GM19239 (cell line): ENCODE results near the gene BOK.
"Not testable (repeated sequence)": the region's sequence is repeated elsewhere in the genome, so short reads cannot be mapped to it uniquely, and the experiment has no call there.

Source experiments
- DNase-seq: peaks from one replicate; pipeline ENCODE4 v3.0.0; 2011; ENCODE audit warnings: low spot score; ENCODE audit not compliant: insufficient read length
- FAIRE-seq: peaks from 2 replicates; lab custom pipeline; 2011; peaks lifted over from hg19 to GRCh38; lab: Jason Lieb, UNC

The BOK gene

DNA sequence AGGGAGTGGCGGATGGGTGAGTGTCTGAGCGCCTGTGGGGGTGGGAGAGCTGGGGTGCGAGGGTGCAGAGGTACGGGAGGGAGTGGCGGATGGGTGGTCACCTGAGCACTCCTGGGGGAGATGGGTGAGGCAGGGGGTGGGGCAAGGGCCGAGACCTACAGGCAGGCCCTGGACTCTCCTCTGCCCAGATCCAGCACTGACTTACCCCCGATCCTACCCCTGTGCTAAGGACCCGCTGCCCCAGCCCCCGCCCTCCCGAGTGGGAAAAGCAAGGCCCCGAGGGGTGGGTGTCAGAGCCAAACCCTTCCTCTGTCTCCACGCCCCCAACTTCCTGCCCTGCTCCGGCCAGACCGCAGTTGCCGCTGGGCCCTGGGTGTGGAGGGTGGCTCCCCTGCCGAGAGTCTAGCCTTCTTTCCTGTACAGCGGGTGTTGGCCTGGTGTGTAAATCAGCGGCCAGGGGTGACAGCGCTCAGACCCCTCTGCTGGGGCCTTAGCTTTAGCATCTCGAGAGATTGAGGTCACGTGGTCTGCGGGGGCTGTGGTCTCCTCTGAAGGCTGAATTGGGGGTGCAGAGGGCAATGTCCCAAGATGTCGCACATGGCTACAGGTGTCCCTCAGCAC, 12.5 kb downstream of the BOK start:
- FAIRE-seq (no peak), DNase-seq (no peak)

DNA sequence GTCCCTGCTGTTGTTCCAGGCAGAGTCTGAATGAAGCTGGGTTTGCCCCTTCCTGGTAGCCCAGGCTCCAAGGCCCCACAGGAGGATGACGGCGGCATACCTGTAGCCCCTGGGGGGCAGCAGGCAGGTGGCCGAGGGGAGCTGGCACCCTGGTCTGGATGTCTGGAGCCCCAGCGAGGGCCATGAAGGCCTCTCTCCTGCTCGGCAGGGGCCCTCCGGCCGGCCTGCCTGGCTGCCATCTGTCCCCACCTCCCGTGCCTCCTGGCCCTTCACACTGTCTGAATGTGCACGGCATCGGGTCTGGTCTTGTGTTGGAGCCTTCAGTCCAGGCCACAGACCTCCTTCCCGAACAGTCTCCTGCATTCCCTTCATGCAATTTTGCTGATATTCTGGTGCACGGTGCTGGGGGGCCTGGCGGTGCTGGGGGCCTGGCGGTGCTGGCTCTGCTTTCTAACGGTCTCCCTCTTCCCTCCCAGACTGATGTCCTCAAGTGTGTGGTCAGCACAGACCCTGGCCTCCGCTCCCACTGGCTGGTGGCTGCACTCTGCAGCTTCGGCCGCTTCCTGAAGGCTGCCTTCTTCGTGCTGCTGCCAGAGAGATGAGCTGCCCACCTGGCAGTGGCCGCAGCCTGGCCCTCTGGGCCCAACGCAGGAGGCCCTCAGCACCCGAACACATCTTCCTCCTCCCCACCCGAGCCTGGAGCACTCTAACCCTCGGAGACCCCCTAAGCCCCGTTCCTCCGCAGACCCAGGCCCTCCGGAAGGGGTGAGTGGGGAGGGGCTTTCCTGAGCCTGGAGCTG, 13.5 kb downstream of the BOK start:
- FAIRE-seq = no peak
- no peak for DNase-seq

DNA sequence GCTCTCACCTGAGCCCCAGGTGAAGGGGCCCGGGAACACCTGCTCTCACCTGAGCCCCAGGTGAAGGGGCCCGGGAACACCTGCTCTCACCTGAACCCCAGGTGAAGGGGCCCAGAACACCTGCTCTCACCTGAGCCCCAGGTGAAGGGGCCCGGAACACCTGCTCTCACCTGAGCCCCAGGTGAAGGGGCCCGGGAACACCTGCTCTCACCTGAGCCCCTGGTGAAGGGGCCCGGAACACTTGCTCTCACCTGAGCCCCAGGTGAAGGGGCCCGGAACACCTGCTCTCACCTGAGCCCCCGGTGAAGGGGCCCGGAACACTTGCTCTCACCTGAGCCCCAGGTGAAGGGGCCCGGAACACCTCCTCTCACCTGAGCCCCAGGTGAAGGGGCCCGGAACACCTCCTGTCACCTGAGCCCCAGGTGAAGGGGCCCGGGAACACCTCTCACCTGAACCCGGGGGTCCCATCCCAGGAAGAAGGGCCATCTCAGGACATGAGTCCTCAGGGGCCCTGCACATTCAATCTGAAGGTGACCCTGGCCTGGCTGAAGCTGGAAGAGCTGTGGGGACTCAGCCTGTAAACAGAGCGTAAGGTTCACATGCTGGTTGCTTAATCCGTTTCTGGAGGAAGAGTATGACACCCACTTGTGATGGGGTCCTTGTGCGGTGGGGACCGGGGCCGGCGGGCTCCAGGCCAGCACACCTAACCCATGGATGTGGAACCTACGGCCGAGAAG, 14.5 kb downstream of the BOK start:
- FAIRE-seq, DNase-seq: not testable (repeated sequence)

DNA sequence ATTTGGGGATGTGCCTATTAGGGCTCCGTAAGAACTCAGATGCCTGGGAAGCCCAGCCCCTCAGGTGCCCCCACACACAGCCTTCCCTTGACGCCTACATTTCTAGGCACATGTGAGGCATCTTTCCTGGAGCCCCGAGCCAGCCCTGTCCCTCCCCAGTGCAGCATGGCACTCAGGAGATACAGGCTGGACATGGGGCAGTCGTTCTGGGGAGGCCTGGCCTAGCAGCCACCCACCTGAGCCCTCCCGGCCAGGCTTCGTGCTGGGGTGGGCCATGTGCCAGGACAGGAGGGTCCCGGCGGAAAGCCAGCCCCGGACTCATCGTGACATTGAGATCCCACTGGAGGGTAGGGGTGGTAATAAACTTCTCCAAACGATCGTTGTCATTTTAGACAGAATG, 15.2 kb downstream of the BOK start:
- FAIRE-seq = no peak

DNA sequence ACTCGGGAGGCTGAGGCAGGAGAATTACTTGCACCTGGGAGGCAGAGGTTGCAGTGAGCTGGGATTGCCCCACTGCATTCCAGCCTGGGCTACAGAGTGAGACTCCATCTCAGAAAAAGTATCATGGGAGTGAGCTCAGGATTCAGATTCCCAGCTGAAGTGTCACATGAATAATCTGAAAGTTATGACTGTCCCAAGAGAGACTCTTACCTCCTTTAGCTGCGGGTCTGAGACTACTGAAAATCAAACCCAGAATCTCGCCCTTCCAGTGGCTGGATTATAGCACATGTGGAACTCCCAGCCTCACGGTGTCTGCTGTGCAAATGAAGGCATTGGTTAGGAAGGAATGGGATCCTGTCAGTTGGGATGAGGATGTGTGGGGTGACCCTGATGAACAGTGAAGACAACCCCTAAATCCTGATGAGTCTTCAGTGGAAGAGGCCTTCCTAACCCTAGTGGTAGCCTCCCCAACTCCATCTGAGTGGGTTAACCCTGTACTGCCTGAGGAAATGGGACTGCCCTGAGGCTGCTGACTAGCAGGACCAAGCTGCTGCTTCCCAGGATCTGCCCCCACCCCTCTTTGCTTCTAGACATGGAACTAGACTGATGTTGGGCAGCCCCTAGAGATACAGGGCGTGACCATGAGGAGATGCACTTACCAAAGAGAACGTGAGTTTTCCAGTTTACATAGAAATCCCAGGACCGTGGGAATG, 16.5 kb downstream of the BOK start:
- FAIRE-seq (no peak), DNase-seq (no peak)

More for the DNA sequence above, 15.2 kb downstream of the BOK start:
- no peak for DNase-seq

DNA sequence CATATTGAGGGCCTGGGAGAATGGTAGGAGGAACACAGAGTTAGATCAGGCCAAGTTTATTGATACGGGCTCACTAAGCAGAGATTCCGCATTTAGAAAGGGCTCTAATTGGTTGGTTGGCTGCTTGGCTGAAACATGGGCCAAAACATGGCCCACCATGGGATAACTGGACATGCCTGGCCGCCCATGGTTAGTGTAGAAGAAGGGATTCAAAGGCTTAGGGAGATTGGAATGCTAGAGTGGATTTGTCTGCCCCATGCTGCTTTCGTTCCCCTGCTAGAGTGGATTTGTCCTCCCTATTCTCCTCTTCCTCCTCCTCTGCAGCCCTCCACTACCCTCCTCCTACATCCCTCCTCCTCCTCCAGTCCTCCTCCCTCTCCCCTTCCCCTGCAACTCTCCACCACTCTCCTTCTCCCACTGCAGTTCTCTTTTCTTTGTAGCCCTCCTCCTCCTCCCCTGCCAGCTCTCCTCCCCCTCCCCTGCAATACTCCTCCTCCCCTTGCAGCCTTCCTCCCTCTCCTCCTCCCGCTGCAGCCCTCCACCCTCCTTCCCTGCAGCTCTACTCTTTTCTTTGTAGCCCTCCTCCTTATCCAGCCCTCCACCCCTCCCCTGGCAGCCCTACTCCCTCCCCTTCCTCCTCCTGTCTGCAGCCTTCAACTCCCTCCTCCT, 17.2 kb downstream of the BOK start:
- FAIRE-seq (no peak), DNase-seq (no peak)

DNA sequence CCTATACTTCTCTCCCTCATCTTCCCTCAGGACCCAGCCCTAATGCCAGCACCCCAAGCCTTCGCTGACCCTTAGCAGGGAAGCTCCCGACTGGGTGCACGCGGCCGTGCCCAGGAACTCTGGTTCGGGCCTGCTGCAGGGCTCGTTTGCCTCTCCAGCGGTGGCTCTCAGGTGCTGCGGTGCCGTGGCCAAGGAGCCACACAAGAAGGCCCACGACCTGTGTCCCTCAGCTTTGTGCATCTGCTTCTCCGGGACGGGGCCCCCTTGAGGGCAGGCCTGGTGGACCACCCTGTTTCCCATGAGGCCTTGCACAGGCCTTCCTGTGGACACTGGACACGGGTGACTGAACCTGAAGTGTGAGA, 17.7 kb downstream of the BOK start:
- FAIRE-seq = no peak
- no peak for DNase-seq

DNA sequence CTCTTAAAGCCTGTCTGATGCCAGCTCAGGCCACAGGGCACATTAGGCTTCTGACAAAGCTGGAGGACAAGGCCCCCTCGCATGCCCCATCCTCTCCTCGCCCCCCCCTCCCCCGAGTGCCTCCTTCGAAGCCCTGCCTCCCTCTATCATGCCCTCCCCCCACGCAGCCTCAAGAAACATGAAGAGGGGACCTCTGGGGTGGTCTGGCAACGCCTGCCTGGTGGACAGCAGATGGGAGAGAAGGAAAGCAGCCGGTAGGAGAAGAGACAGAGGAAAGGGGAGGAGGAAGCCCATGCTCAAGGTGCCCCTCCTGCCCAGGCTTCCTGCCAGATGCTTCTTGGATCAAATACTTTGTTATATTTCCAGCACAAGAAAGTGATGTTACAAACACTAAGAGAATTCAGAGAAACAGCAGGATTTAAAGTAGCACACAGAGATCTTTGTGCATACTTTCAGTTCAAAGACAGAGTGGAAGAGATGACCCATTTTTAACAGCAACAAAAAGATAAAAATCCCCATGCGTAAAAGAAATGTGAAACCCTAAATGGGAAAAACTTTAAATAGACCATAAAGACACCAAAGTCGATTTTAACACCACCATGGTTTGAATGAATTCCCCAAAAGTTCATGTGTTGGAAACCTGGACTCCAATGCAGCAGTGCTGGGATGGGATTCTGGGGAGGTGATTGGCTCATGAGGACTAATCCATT, 19.0 kb downstream of the BOK start:
- DNase-seq (no peak), FAIRE-seq (no peak)

DNA sequence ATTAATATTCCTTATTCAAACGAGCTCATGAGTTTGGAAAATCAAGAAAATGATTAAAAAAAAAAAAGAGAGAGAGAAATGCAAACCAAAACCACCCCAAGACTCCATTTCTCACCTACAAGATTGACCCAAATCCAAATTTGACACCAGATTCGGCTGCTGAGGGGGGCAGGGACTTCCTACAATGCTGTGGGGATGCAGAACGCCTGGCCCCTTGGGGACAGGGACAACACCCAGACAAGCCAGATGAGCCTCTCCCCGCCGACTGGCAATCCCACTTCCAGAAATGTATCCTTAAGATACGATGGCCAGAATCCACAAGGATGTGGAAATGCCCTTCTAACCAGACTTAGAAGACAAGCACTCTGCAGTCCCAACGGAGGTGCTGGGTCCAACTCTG, 20.7 kb downstream of the BOK start:
- DNase-seq (no peak), FAIRE-seq (no peak)

DNA sequence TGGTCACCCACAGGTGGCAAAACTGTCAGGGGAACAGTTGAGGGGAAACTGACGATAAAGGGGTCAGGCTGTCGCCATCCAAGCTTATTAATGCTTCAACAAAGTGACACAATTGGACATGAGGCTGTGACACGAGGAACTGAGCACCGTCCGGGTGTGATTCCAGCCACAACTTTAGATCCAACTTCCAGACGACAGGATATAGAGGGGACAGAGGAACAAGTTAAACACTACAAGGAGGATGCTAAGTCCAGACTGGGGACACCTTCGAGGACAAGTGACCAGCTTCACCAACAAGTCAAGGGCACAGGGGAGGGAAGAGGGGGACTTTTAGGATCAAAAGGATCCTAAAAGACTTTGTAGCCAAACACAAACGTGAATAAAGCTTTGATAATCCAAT, 23.8 kb downstream of the BOK start:
- FAIRE-seq (no peak), DNase-seq (no peak)

DNA sequence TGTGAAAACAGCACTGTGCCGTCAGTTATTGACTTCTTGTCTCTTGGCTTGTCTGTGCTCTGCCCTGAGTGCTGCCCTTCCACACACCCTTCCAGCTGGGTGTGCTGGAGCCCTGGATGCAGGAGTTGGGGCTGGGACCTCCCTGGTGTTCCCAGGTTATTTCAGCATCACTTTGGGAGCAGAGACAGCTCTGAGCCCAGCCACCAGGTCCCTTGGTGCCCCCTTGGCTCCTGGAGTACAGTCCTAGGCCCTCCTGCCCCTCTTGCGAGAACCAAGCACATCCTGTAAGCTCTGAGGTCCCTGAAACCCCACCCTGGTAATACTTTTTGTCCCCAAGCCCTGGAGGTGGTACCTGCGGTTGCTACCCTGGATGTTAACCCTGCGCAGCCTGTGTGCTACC, 24.3 kb downstream of the BOK start:
- DNase-seq = no peak
- no peak for FAIRE-seq

DNA sequence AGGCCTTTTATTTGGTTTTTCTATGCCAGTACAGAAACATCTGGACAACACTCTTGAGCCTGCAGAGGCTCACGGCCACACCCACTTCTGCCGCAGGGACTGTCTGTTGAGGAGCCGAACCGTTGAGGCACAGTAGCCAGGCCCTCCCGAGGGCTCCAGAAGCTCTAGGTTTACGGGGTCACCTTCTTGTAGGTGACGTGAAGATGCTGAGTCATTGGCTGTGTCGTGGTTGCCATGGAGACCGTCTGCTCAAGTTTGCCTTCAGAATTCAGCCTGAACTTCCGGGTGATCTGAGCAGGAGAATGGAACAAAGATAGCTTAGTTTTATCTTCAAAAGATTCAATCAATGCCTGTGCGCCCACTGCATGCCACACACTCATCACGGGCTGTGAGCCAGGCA, 25.9 kb downstream of the BOK start:
- no peak for FAIRE-seq
- DNase-seq = no peak

DNA sequence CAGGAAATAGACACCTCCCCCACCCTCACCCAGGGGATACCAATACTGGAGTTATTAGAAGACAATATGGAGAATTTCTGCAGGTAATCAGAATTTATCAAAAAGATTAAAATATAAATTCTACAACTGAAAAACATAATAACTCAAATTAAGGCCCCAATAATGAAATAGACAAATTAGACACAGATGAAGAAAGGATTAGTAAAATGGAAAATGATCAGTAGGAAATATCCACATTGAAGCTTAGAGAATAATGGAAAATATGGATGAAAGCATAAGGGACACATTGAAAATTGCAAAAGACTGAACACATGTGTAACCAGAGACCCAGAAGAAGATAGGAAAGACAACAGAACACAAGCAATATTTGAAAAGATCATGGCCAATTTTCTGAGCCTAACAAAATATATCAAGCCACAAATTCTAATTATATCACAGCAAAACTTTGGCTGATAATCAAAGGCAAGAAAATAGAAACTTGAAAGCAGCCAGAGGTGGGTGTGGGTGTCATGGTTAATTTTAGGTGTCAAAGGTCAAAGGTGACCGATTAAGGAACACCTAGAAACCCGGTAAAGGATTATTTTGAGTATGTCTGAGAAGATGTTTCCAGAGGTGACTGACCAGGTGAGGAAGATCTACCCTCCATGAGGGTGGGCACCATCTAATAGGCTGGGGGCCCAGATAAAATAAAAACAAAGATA, 28.2 kb downstream of the BOK start:
- DNase-seq (no peak), FAIRE-seq (no peak)

DNA sequence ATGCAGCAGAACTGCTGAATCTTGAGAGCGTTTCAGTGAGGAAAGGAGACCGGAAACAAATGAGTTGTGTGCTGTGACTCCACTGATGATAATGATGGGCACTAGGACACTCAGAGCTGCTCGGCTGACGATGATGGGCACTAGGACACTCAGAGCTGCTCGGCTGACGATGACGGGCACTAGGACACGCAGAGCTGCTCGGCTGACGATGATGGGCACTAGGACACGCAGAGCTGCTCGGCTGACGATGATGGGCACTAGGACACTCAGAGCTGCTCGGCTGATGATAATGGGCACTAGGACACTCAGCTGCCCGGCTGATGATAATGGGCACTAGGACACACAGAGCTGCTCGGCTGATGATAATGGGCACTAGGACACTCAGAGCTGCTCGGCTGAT, 31.3 kb downstream of the BOK start:
- not testable (repeated sequence) for DNase-seq, FAIRE-seq

DNA sequence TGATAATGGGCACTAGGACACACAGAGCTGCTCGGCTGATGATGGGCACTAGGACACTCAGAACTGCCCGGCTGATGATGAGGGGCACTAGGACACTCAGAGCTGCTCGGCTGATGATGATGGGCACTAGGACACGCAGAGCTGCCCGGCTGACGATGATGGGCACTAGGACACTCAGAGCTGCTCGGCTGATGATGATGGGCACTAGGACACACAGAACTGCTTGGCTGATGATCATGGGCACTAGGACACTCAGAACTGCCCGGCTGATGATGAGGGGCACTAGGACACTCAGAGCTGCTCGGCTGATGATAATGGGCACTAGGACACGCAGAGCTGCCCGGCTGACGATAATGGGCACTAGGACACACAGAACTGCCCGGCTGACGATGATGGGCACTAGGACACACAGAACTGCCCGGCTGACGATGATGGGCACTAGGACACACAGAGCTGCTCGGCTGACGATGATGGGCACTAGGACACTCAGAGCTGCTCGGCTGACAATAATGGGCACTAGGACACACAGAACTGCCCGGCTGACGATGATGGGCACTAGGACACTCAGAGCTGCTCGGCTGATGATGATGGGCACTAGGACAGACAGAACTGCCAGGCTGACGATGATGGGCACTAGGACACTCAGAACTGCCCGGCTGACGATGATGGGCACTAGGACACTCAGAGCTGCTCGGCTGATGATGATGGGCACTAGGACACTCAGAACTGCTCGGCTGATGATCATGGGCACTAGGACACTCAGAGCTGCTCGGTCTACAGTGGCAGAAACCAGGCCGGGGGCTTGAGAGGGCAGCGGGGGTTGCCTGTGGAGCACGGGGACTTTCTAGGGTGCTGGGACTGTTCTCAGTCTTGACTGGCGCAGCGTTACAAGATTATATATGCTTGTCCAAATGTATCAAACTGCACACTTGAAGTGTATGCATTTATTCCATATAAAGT, 32.2 kb downstream of the BOK start:
- DNase-seq, FAIRE-seq: not testable (repeated sequence)

DNA sequence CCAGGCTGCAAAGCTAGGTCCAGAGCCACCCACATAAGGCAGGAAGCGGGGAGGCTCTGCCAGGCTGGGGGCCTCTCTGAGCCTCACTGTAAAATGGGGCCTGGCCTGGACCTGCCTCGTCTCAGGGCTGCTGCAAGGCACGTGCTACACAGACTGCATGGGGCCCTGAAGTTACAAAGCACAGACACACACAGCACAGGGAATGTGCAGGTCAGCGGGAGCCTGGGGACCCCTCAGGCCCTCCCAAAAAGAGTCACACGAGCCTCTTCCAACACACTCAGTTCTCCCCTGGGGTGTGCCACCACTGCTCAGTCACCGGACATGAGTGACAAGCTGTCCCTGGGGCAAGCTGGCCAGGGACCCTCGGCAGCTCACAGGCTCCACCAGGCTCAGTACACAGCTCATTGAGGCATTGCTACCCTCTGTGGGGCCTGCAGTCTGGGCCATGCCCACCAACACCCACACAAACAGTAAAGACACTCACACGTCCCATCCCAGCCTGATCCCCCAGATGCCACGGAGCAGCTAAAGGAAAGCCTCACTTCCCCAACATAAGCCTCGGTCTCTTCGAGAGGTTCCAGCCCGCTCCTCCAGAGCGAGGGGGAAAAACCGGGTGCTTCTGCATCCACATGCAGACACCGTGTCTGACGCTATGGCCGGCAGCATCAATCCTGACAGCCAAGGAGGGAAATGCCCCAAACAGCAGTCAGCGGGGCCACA, 33.7 kb downstream of the BOK start:
- DNase-seq (no peak), FAIRE-seq (no peak)

DNA sequence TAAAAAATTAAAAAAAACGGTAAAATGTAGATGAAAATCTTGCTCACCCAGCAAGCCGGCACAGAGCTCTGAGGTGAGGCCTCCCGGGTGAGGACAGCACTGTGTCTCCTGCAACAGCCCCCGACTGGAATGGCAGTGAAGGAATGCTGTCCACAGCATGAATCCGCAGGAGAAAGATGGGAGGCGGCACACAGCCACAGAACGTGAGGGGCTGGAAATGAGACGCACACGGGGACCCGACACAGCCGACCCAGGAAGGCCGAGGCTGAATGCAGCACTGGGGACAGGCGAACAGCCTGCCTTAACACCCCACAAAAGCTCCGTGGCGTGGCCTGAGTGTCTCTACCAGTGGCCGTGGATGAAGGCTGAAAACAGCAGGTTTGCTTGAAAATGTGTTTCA, 34.7 kb downstream of the BOK start:
- DNase-seq (no peak), FAIRE-seq (no peak)
